Panc1 (cell line): ENCODE results near the gene MTUS2.

Source experiments
- POLR2AphosphoS5 ChIP-seq: IDR thresholded peaks from 2 replicates; pipeline ENCODE4 v1.6.1; 2012; ENCODE audit warnings: mild to moderate bottlenecking, low read depth, low read length, moderate library complexity
- REST ChIP-seq, 2 experiments: IDR thresholded peaks; 2 replicates each; pipeline ENCODE4 v1.6.1; 2011 to 2012; ENCODE audit warnings: low read depth in 2 of 2, control low read depth in 1 of 2, low read length in 1 of 2, mild to moderate bottlenecking in 1 of 2, moderate library complexity in 1 of 2; ENCODE audit not compliant: insufficient read depth in 1 of 2
- TF ChIP-seq, protein P1 (sequence below): fragments of 450-650 bp; IDR thresholded peaks from 2 replicates; pipeline ENCODE4 v1.5.1; 2017; ENCODE audit warnings: mild to moderate bottlenecking

- TF ChIP-seq, protein P1, sequence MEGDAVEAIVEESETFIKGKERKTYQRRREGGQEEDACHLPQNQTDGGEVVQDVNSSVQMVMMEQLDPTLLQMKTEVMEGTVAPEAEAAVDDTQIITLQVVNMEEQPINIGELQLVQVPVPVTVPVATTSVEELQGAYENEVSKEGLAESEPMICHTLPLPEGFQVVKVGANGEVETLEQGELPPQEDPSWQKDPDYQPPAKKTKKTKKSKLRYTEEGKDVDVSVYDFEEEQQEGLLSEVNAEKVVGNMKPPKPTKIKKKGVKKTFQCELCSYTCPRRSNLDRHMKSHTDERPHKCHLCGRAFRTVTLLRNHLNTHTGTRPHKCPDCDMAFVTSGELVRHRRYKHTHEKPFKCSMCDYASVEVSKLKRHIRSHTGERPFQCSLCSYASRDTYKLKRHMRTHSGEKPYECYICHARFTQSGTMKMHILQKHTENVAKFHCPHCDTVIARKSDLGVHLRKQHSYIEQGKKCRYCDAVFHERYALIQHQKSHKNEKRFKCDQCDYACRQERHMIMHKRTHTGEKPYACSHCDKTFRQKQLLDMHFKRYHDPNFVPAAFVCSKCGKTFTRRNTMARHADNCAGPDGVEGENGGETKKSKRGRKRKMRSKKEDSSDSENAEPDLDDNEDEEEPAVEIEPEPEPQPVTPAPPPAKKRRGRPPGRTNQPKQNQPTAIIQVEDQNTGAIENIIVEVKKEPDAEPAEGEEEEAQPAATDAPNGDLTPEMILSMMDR = no peak
- no peak for TF ChIP-seq POLR2AphosphoS5
- no peak for TF ChIP-seq REST (IDR thresholded peaks at IDR 0.05; ENCODE audit: insufficient read depth in 1 of 2, low read depth in 2 of 2, low read length in 1 of 2)
These were observed 39.6 kb downstream of the MTUS2 start for GRCh38 chr13:28859717-28860116.
